ENCODE data around the gene KIF25. TPM values are rescaled to one million over a fixed set of nuclear protein-coding genes. Genes with fewer than 3 reads are reported as not detected.

The KIF25 gene
- total RNA-seq, 4 donors from 2014 or later = 0.26 TPM; not detected in 3

GRCh38 chr6:168086616-168087015, 89.1 kb downstream of the KIF25 start:
- no peak for DNase-seq
- no peak for TF ChIP-seq CTCF (IDR thresholded peaks at IDR 0.05)
- no peak for TF ChIP-seq POLR2A (IDR thresholded peaks at IDR 0.05)
- WGBS, 2 donors = 82 to 90% methylated on average over 5 to 10 of the region's 10 CpGs
- no peaks in the 10 kb centered on the region for H3K36me3 ChIP-seq
- no peak overlapping the region for H3K27ac ChIP-seq
- no peak overlapping the region for H3K4me3 ChIP-seq
- peaks cover 0 to 9% (median 0%) of the 10 kb centered on the region in 3 donors for H3K4me1 ChIP-seq
- intact Hi-C loops (cut with DNase I) = no loop called here
- peaks cover 0 to 12% (median 0%) of the 10 kb centered on the region in 4 donors for H3K27me3 ChIP-seq
- H3K9me3 ChIP-seq = no peaks in the 10 kb centered on the region

- Histone ChIP-seq H3K27me3 (peaks cover 0 to 12% (median 0%) of the 10 kb centered on the region in 4 donors), H3K9me3 (no peaks in the 10 kb centered on the region), H3K4me3 (no peak overlapping the region), H3K4me1 (peaks cover 0 to 9% (median 0%) of the 10 kb centered on the region in 3 donors), H3K27ac (no peak overlapping the region), H3K36me3 (no peaks in the 10 kb centered on the region)
- DNase-seq = no peak
- WGBS, 2 donors = 78 to 85% methylated on average over 8 to 9 of the region's 25 CpGs
- intact Hi-C loops (cut with DNase I) = no loop called here
- TF ChIP-seq POLR2A (IDR thresholded peaks at IDR 0.05) (no peak), CTCF (IDR thresholded peaks at IDR 0.05) (no peak)
These were observed 90.1 kb downstream of the KIF25 start for GRCh38 chr6:168087436-168088160.

GRCh38 chr6:168088161-168089053, 90.9 kb downstream of the KIF25 start:
- TF ChIP-seq POLR2A (IDR thresholded peaks at IDR 0.05) = no peak
- no peak for TF ChIP-seq CTCF (IDR thresholded peaks at IDR 0.05)
- 66 to 70% methylated on average over 6 to 7 of the region's 20 CpGs for WGBS, 2 donors
- peaks cover 0 to 9% (median 0%) of the 10 kb centered on the region in 3 donors for H3K4me1 ChIP-seq
- no peak overlapping the region for H3K4me3 ChIP-seq
- no peak overlapping the region for H3K27ac ChIP-seq
- no peaks in the 10 kb centered on the region for H3K36me3 ChIP-seq
- DNase-seq = no peak
- no peaks in the 10 kb centered on the region for H3K9me3 ChIP-seq
- peaks cover 0 to 10% (median 0%) of the 10 kb centered on the region in 4 donors for H3K27me3 ChIP-seq
- intact Hi-C loops (cut with DNase I) = no loop called here

GRCh38 chr6:168089186-168090063, 92.0 kb downstream of the KIF25 start:
- H3K4me3 ChIP-seq = no peak overlapping the region
- H3K36me3 ChIP-seq = no peaks in the 10 kb centered on the region
- DNase-seq = no peak
- no peaks in the 10 kb centered on the region for H3K9me3 ChIP-seq
- no peak overlapping the region for H3K27ac ChIP-seq
- peaks cover 0 to 9% (median 0%) of the 10 kb centered on the region in 3 donors for H3K4me1 ChIP-seq
- WGBS, 2 donors = 86 to 93% methylated on average over 25 to 29 of the region's 34 CpGs
- intact Hi-C loops (cut with DNase I) = no loop called here
- no peak for TF ChIP-seq CTCF (IDR thresholded peaks at IDR 0.05)
- H3K27me3 ChIP-seq = peaks cover 0 to under 1% (median 0%) of the 10 kb centered on the region in 4 donors
